ENCODE measurements around the gene ERG. TPM values are rescaled to one million over a fixed set of nuclear protein-coding genes. Genes with fewer than 3 reads are reported as not detected.

ERG gene
- total RNA-seq, 8 experiments from 2014 or later = 0.09 to 0.97 (median 0.51) TPM; not detected in 1

DNA sequence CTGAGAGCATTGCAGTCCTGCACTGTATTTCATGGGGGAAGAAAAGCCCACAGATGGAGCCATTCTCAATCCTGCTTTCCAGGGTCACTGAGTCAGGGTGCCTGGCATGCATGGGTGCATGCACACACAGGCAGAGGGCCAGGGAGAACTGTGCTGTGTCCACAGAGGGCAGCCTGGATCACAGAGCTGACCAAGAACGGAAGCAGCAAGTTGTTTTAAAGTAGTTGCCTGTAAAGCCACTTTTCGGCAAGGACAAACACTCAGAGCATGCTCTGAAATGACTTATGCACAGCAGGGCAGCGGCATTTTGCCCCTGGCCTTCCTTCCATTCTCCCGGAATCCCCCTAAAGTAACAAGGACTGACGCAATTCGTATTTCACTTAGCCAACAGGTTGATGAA is 3.6 kb downstream of the ERG start:
- Histone ChIP-seq H3K4me1 (replicated peaks in 1 of 2) (peaks cover 0 to under 1% of the 10 kb centered on the region in 2 donors), H3K27ac (no peak overlapping the region), H3K4me3 (no peak overlapping the region)
- ATAC-seq (replicated peaks in 6 of 8) = no peak
- in situ Hi-C loops (cut with MboI; ENCODE audit: low pct_unique_long_range_greater_than_20kb in 2 of 9, low sequenced_read_pairs in 9 of 9, unreplicated experiment in 9 of 9) = no loop called here
- WGBS, 10 experiments = 18 to 100% (median 70%) methylated on average over 1 to 5 of the region's 6 CpGs; no CpG with 5 or more reads in 2 of the 10 experiments

DNA sequence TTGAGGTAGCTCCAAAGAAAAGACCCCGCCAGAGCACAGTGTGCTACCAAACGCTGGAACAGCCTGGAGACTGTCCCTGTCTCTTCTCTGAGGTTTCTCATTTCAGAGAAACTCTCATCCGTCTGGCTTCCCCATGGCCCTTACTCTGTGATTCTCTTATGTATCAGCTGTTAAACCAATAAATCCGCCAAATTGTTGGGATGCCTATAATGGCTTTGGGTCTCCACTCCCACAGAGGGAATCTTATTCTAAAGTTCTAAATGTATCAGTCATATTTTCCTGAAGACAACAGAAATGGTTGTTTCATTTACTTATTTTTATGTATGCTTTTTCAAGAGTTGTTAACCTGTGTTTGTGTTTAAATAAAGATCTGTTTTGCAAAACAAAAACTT is 4.0 kb downstream of the ERG start:
- in situ Hi-C loops (cut with MboI; ENCODE audit: low pct_unique_long_range_greater_than_20kb in 2 of 9, low sequenced_read_pairs in 9 of 9, unreplicated experiment in 9 of 9) = no loop called here
- no peak for ATAC-seq (replicated peaks in 6 of 8)
- Histone ChIP-seq H3K4me3 (no peak overlapping the region), H3K4me1 (replicated peaks in 1 of 2) (peaks cover 0 to 5% of the 10 kb centered on the region in 2 donors), H3K27ac (no peak overlapping the region)
- WGBS, 10 experiments = 67 to 100% (median 90%) methylated on average over 1 to 4 of the region's 4 CpGs; no CpG with 5 or more reads in 1 of the 10 experiments

DNA sequence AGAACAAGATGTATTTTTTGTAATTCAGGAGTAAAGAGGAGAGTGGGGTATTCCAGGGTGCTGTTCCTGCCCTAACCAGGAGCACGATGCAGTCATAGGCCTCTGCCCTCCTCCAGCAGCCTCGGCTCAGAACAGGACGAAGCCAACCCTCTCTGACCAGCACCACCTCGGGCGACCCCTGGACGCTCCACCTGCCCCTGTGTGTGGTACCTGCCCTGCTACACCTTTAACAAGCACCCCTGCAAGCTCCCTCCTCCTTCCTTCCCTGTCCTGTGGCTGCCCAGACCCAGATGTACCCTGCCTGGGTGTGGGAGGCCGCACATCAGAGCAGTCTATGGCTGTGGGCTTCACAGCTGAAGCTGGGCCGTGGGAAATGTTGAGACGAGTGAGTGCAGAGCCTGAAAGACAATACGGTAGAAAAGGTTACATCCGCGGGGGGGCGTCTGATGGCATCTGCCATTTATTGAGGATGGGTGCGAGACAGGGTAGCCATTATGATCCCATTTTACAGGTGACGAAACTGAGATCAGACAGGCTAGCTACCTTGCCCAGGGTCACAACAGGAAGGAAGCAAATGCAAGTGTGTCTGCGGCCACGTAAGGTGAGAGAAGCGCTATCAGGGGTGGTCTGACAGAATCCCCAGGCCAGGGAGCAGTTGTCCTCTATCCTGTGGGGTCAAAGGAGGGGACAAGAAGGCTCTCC is 4.6 kb downstream of the ERG start:
- Histone ChIP-seq H3K4me3 (no peak overlapping the region), H3K4me1 (replicated peaks in 1 of 2) (peaks cover 3 to 11% of the 10 kb centered on the region in 2 donors), H3K27ac (no peak overlapping the region)
- 66 to 100% (median 96%) methylated on average over 2 to 11 of the region's 18 CpGs; no CpG with 5 or more reads in 1 of the 10 experiments for WGBS, 10 experiments
- ATAC-seq (replicated peaks in 6 of 8) = no peak
- in situ Hi-C loops (cut with MboI; ENCODE audit: low pct_unique_long_range_greater_than_20kb in 2 of 9, low sequenced_read_pairs in 9 of 9, unreplicated experiment in 9 of 9) = no loop called here

DNA sequence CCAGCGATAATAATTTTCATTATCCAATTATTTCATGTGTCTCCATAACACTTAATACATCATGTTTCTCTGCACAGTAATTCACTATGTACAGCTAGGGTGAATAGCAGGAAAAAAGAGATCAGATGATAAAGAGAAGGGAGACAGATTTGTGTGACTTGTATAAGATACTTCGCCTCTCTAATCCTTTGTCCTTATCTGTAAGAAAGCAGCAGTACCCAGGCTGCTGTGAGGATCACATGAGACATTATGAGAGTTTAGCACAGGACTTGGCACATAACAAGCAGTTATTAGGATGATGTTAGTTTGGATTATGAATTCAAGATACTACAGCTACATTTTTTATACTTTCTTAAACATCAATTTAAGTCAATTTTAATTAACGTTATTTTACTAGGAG is 6.3 kb downstream of the ERG start:
- in situ Hi-C loops (cut with MboI; ENCODE audit: low pct_unique_long_range_greater_than_20kb in 2 of 9, low sequenced_read_pairs in 9 of 9, unreplicated experiment in 9 of 9) = no loop called here
- ATAC-seq (replicated peaks in 6 of 8) = no peak
- no peak overlapping the region for H3K27ac ChIP-seq
- 38 to 100% (median 74%) methylated on average over 1 to 3 of the region's 3 CpGs for WGBS, 10 experiments
- peaks cover 13 to 24% of the 10 kb centered on the region in 2 donors for H3K4me1 ChIP-seq (replicated peaks in 1 of 2)
- H3K4me3 ChIP-seq = no peak overlapping the region

DNA sequence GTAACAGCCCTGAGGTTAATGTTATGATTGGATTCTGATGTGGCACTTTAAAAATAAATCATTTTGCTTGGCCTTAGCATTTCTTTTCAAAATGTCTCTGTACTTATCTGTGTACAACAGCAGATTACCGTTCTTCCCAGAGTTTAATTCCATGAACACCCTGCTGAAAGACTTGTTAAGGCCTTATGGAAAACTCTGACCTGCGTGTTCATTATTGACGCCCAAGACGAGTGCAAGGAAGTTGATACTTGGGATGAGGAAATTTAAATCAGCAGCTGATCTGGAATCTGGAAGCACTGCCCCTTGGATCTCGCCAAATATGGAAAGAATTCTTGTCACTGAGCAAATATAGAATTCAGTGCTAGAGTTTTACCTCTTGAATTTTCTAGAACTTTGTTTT is 6.7 kb downstream of the ERG start:
- in situ Hi-C loops (cut with MboI; ENCODE audit: low pct_unique_long_range_greater_than_20kb in 2 of 9, low sequenced_read_pairs in 9 of 9, unreplicated experiment in 9 of 9) = no loop called here

DNA sequence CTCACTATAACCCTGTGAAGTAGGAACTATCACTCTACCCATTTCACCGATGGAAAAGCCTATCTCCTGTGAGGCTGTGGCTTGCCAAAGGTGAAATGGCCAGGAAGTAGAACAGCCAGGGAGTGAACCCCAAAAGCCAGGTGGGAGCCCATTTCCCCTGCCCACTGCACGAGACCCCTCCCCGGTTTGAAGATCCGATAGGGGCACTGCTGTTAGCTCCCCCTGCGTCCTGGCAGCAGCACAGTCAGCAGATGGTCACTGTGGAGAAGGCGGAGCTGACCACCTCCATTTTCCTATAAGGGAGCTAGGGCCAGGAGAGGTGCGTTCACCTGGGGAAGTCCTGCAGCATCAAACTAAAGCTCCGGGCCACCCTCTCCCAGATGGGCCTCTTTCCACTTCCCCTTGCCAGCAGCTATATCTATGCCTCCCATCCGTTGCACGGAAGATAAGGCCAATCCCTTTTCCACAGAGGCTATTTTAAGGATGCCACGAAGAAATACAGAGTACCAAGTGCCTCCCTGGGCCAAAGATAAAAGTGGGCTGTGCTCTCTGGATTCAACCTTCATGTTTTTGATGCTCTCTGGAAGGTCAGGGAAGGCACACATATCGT is 7.8 kb downstream of the ERG start:
- H3K27ac ChIP-seq = no peak overlapping the region
- in situ Hi-C loops (cut with MboI; ENCODE audit: low pct_unique_long_range_greater_than_20kb in 2 of 9, low sequenced_read_pairs in 9 of 9, unreplicated experiment in 9 of 9) = no loop called here
- H3K4me1 ChIP-seq (replicated peaks in 1 of 2) = peaks cover 13 to 27% of the 10 kb centered on the region in 2 donors
- no peak for ATAC-seq (replicated peaks in 6 of 8)
- WGBS, 10 experiments = 68 to 95% (median 83%) methylated on average over 1 to 9 of the region's 12 CpGs; no CpG with 5 or more reads in 1 of the 10 experiments
- H3K4me3 ChIP-seq = no peak overlapping the region

More for the DNA sequence above, 6.7 kb downstream of the ERG start:
- 66 to 100% (median 90%) methylated on average over 1 to 5 of the region's 5 CpGs; no CpG with 5 or more reads in 1 of the 10 experiments for WGBS, 10 experiments
- Histone ChIP-seq H3K4me3 (no peak overlapping the region), H3K27ac (no peak overlapping the region), H3K4me1 (replicated peaks in 1 of 2) (peaks cover 13 to 27% of the 10 kb centered on the region in 2 donors)
- no peak for ATAC-seq (replicated peaks in 6 of 8)

DNA sequence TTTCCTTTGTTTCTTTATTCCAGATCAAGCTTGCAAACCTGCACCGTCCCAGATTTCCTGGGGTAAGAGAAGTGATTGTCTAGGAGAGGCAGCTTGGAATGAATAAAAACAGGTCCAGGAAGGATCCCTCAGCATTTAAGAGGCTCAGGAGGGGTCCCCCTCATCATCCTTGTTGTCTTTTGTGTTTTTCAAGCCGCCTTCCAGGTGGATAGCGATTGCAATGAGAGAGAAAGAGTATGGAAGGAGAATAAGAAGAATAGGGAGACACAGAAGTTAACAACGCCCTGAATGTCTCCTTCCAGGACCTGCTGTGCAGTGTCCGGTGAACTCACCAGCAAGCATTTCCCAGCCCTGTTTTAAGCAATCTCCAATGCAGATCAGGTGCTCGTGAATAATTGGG is 8.5 kb downstream of the ERG start:
- 36 to 90% (median 53%) methylated on average over 1 to 6 of the region's 6 CpGs; no CpG with 5 or more reads in 1 of the 10 experiments for WGBS, 10 experiments
- ATAC-seq (replicated peaks in 6 of 8) = peak in 4 of 8 experiments; percentile 26 to 39 (median 32)
- Histone ChIP-seq H3K27ac (no peak overlapping the region), H3K4me3 (no peak overlapping the region), H3K4me1 (replicated peaks in 1 of 2) (peaks cover 13 to 27% of the 10 kb centered on the region in 2 donors)
- in situ Hi-C loops (cut with MboI; ENCODE audit: low pct_unique_long_range_greater_than_20kb in 2 of 9, low sequenced_read_pairs in 9 of 9, unreplicated experiment in 9 of 9) = no loop called here

DNA sequence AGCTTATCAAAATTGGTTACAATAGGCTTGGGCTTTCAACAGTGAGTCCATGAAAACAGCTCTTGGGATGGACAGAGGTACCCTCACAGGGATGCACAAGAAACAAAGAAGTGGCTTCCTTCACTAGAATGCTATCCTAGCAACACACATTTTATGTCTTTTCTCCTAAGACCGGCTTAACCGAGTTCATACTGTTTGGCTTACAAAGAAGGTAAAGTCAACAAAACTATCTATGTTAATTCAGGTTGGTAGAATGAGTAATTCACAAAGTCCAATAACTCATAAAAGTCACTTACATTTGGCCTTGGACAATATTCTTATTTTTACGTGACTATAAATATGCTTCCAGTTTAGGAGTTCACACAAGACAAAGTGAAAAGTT is 9.0 kb downstream of the ERG start:
- peaks cover 13 to 27% of the 10 kb centered on the region in 2 donors for H3K4me1 ChIP-seq (replicated peaks in 1 of 2)
- ATAC-seq (replicated peaks in 6 of 8) = peak in 2 of 8 experiments; percentile 29 to 52
- in situ Hi-C loops (cut with MboI; ENCODE audit: low pct_unique_long_range_greater_than_20kb in 2 of 9, low sequenced_read_pairs in 9 of 9, unreplicated experiment in 9 of 9) = no loop called here
- H3K27ac ChIP-seq = no peak overlapping the region
- WGBS, 10 experiments = 39 to 82% (median 68%) methylated on average over 1 to 3 of the region's 3 CpGs; no CpG with 5 or more reads in 2 of the 10 experiments
- H3K4me3 ChIP-seq = no peak overlapping the region

DNA sequence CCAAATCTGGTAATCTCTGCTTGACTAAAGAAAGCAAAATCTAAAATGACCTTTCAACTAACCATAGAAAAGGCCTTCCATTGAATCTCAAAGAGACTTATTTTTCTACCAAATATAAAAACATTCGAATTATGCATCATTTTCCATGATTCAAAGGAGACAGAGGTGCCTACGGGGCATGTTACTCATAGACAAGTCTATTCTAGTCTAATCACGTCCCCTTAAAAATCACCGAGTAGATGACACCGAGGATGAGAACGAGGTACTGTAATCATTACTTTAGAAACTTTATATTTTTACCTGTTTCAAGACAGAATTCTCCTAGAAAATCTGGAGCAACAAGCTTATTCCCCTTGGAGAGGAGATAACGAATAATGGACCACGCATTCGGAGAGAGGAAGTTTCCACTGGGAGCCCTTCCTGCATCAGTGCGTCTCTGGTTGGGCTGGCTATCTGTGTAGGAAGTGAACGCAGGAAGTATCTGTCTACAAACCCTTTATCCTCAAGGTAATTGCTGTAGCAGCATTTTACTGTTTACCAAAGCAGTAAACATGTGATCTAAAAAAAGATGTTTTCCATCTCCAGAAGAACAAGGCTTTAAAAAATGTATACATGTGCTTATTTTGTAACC is 9.5 kb downstream of the ERG start:
- 10 to 100% (median 77%) methylated on average over 1 to 11 of the region's 11 CpGs for WGBS, 10 experiments
- in situ Hi-C loops (cut with MboI; ENCODE audit: low pct_unique_long_range_greater_than_20kb in 2 of 9, low sequenced_read_pairs in 9 of 9, unreplicated experiment in 9 of 9) = no loop called here
- peaks cover 13 to 27% of the 10 kb centered on the region in 2 donors for H3K4me1 ChIP-seq (replicated peaks in 1 of 2)
- no peak overlapping the region for H3K4me3 ChIP-seq
- H3K27ac ChIP-seq = no peak overlapping the region
- ATAC-seq (replicated peaks in 6 of 8) = no peak

DNA sequence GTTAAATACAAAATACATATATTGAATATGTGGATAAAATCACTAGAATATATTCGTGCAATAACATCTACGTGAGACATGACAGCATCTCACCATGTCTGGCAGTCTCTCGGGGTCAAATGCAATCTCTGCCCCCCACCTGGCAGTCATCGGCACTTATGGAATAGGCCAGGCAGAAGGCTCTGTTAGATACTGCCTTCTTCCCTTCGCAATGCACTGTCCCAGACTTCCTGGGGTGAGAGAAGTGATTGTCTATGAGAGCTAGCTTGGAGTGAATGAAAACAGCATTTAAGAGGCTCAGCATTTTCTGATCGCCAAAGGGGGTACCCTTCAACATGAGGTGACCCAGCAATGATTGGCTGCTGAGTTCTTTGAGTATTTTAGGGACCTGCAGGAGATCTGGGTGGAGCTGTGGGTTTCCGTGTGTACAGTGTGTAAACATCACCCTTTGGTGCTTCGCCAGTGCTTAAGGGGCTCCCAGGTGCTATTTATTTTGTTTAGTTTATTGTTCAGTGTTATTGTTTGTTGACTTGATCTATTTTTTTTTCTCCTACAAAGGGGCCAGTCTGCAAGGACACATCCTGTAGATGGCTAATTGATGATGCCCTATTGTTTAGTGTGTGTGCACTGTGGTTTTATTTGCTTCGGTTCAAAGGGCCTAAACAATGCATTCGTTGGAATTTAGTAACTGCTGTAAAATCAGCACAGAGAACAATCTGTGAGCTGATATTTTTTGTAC is 10.2 kb downstream of the ERG start:
- peak in 5 of 8 experiments; percentile 37 to 57 (median 46) for ATAC-seq (replicated peaks in 6 of 8)
- Histone ChIP-seq H3K4me1 (replicated peaks in 1 of 2) (peaks cover 13 to 27% of the 10 kb centered on the region in 2 donors), H3K4me3 (no peak overlapping the region), H3K27ac (no peak overlapping the region)
- in situ Hi-C loops (cut with MboI; ENCODE audit: low pct_unique_long_range_greater_than_20kb in 2 of 9, low sequenced_read_pairs in 9 of 9, unreplicated experiment in 9 of 9) = no loop called here
- 45 to 85% (median 56%) methylated on average over 3 to 8 of the region's 10 CpGs for WGBS, 10 experiments

DNA sequence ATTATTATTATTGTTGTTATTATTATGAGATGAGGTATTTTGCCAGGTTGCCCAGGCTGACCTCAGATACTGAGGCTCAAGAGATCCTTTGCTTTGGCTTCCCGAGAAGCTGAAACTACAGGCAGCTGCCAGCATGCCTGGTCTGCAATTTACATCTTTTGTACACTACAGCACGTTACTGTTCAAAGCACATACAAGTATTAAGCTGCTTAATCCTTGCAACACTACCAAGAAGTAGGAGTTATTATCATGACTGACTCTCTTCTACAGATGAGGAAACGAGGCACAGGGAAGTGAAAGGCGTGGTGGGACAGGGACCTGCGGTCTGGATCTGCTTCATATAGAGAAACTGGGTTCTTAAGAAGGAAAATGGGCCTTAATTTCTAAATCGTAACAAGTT is 11.6 kb downstream of the ERG start:
- Histone ChIP-seq H3K27ac (no peak overlapping the region), H3K4me3 (no peak overlapping the region), H3K4me1 (replicated peaks in 1 of 2) (peaks cover 13 to 27% of the 10 kb centered on the region in 2 donors)
- 27 to 100% (median 85%) methylated on average over 1 to 6 of the region's 6 CpGs for WGBS, 10 experiments
- ATAC-seq (replicated peaks in 6 of 8) = peak in 5 of 8 experiments; percentile 3 to 36 (median 23)
- in situ Hi-C loops (cut with MboI; ENCODE audit: low pct_unique_long_range_greater_than_20kb in 2 of 9, low sequenced_read_pairs in 9 of 9, unreplicated experiment in 9 of 9) = no loop called here

DNA sequence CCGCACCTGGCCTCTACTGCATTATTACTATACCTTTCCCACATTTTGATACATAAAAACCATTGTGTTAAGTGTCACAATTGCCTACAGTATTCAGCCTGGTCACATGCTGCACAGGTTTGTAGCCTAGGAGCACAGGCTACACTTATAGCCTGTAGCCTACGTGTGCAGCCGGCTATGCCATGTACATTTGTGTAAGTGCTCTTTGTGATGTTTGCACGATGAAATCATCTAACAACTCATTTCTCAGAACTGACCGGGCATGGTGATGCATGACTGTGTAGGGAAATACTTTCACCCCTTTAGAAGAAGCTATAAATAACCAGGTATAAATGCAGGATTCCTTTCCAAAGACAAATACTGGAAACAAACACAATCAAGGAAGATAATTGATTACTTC is 12.1 kb downstream of the ERG start:
- Histone ChIP-seq H3K27ac (no peak overlapping the region), H3K4me3 (no peak overlapping the region), H3K4me1 (replicated peaks in 1 of 2) (peaks cover 13 to 27% of the 10 kb centered on the region in 2 donors)
- in situ Hi-C loops (cut with MboI; ENCODE audit: low pct_unique_long_range_greater_than_20kb in 2 of 9, low sequenced_read_pairs in 9 of 9, unreplicated experiment in 9 of 9) = no loop called here
- ATAC-seq (replicated peaks in 6 of 8) = peak in 7 of 8 experiments; percentile 40 to 94 (median 86)
- WGBS, 10 experiments = 17 to 100% (median 67%) methylated on average over 1 to 4 of the region's 5 CpGs; no CpG with 5 or more reads in 1 of the 10 experiments

Measured in motor neuron (in vitro differentiated cells).